HepG2 (cell line): ENCODE results near the gene TUBB4B. TPM values are rescaled to one million over a fixed set of nuclear protein-coding genes. Genes with fewer than 3 reads are reported as not detected.

ENCODE experiments used
- ATAC-seq: fragments of 200-7000 bp; cut with Tn5 transposase; 3 replicates; pipeline ENCODE4 v1.9.1; 2020; ENCODE audit warnings: mild to moderate bottlenecking, moderate library complexity
- BruUV-seq: library from RNA; stranded (reverse); fragments of 400-500 nt; replicated peaks from 2 replicates; lab custom pipeline; 2021; lab: Mats Ljungman, UMichigan
- CTCF ChIA-PET: fragments of 300-600 bp; formaldehyde crosslinking; extraction: SDS; loops from one replicate; lab custom pipeline; 2021; ENCODE audit warnings: low total read pairs, inconsistent platforms, low intra/inter-chr PET ratio; lab: Yijun Ruan, JAX
- POLR2A ChIA-PET: fragments of 350-600 bp; sonication (Branson Sonifier 250); formaldehyde crosslinking; loops from one replicate; lab custom pipeline; 2020; ENCODE audit warnings: antibody characterized with exemption, inconsistent platforms; lab: Yijun Ruan, JAX
- DNase-seq: peaks from one replicate; pipeline ENCODE4 v3.0.0-alpha.2; 2015; ENCODE audit warnings: low spot score
- FAIRE-seq: peaks from 3 replicates; lab custom pipeline; 2011; peaks lifted over from hg19 to GRCh38; lab: Jason Lieb, UNC
- H2AFZ ChIP-seq: one replicate; pipeline ENCODE4 v1.6.1; 2011; ENCODE audit warnings: low read length, inconsistent platforms
- H3K27ac ChIP-seq: fragments of 300-600 bp; 3 replicates; pipeline ENCODE4 v1.8.0; 2011; ENCODE audit warnings: mixed run types, mild to moderate bottlenecking, mixed read lengths, low read length, inconsistent platforms; ENCODE audit not compliant: insufficient read depth; ENCODE audit errors: extremely low read length
- H3K27me3 ChIP-seq, 2 experiments: fragments of 200-600 bp in 1 of 2; 2 replicates in 1 of 2; 3 replicates in 1 of 2; pipeline versions ENCODE4 v1.6.0 to v1.8.0; 2011; ENCODE audit warnings: low read length in 2 of 2, mild to moderate bottlenecking in 2 of 2, moderate library complexity in 2 of 2, inconsistent platforms in 1 of 2; ENCODE audit not compliant: insufficient read depth in 2 of 2, control insufficient read depth in 1 of 2
- H3K36me3 ChIP-seq, 2 experiments: fragments of 200-600 bp in 1 of 2; replicated peaks in 1 of 2; 2 replicates in 1 of 2; 3 replicates in 1 of 2; pipeline versions ENCODE4 v1.5.1 to v1.8.0; 2011; ENCODE audit warnings: low read length in 2 of 2, inconsistent platforms in 1 of 2; ENCODE audit not compliant: insufficient read depth in 2 of 2, control insufficient read depth in 1 of 2
- H3K4me1 ChIP-seq: 2 replicates; pipeline ENCODE4 v1.5.1; 2012; ENCODE audit warnings: low read length, inconsistent platforms; ENCODE audit not compliant: insufficient read depth
- H3K4me2 ChIP-seq: 2 replicates; pipeline ENCODE4 v1.6.0; 2011; ENCODE audit warnings: low read depth, low read length, inconsistent platforms
- H3K4me3 ChIP-seq, 3 experiments: fragments of 200-600 bp in 1 of 3; sonication (generic), shearing (Covaris generic) in 1 of 3; replicated peaks in 1 of 3; 2 replicates each; pipeline ENCODE4 v1.5.1; 2011 to 2016; ENCODE audit warnings: low read length in 3 of 3, inconsistent platforms in 2 of 3, low read depth in 2 of 3, mild to moderate bottlenecking in 2 of 3, control low read depth in 1 of 3, mixed read lengths in 1 of 3; ENCODE audit not compliant: insufficient read depth in 1 of 3
- H3K79me2 ChIP-seq: one replicate; pipeline ENCODE4 v1.6.1; 2011; ENCODE audit warnings: low read length, inconsistent platforms; ENCODE audit not compliant: insufficient read depth
- H3K9ac ChIP-seq: 2 replicates; pipeline ENCODE4 v1.6.0; 2011; ENCODE audit warnings: mild to moderate bottlenecking, low read depth, low read length, inconsistent platforms; ENCODE audit not compliant: insufficient read depth
- H3K9me3 ChIP-seq: 2 replicates; pipeline ENCODE4 v1.5.1; 2012; ENCODE audit warnings: mild to moderate bottlenecking, low read length
- H4K20me1 ChIP-seq: 2 replicates; pipeline ENCODE4 v1.6.0; 2011; ENCODE audit warnings: inconsistent platforms, mild to moderate bottlenecking, low read length, moderate library complexity; ENCODE audit not compliant: insufficient read depth
- E2F2 ChIP-seq: sonication (generic); formaldehyde crosslinking; IDR thresholded peaks from 2 replicates; pipeline ENCODE4 v1.4.0; 2020; ENCODE audit warnings: missing genetic modification reagents, borderline replicate concordance
- FOXA3 ChIP-seq: IDR thresholded peaks from 2 replicates; pipeline ENCODE4 v1.6.1; 2016; ENCODE audit warnings: missing genetic modification reagents, missing compliant biosample characterization
- FOXP1 ChIP-seq, 2 experiments: fragments of 450-650 bp in 1 of 2; IDR thresholded peaks; 2 replicates each; pipeline ENCODE4 v1.6.1; 2017 to 2018; ENCODE audit warnings: antibody characterized with exemption in 1 of 2
- GABPB1 ChIP-seq: IDR thresholded peaks from 2 replicates; pipeline ENCODE4 v1.6.1; 2016; ENCODE audit warnings: mild to moderate bottlenecking, missing genetic modification reagents, moderate library complexity, missing compliant biosample characterization
- HDAC1 ChIP-seq: sonication (generic); formaldehyde crosslinking; IDR thresholded peaks from 2 replicates; pipeline ENCODE4 v1.5.1; 2020; ENCODE audit warnings: mild to moderate bottlenecking, missing genetic modification reagents
- KLF15 ChIP-seq: sonication (generic); formaldehyde crosslinking; IDR thresholded peaks from 2 replicates; pipeline ENCODE4 v1.8.1; 2023; ENCODE audit warnings: borderline replicate concordance, mild to moderate bottlenecking, inconsistent platforms, missing genetic modification reagents, mixed read lengths
- NFYC ChIP-seq: IDR thresholded peaks from 2 replicates; pipeline ENCODE4 v1.6.1; 2016; ENCODE audit warnings: missing genetic modification reagents, missing compliant biosample characterization
- RCOR2 ChIP-seq: IDR thresholded peaks from 2 replicates; pipeline ENCODE4 v1.6.1; 2016; ENCODE audit warnings: missing biosample characterization, missing genetic modification reagents
- SAP130 ChIP-seq: IDR thresholded peaks from 2 replicates; pipeline ENCODE4 v1.6.1; 2016; ENCODE audit warnings: low read depth
- SNAPC2 ChIP-seq: sonication (generic); formaldehyde crosslinking; IDR thresholded peaks from 2 replicates; pipeline ENCODE4 v1.8.1; 2022; ENCODE audit warnings: mild to moderate bottlenecking, missing genetic modification reagents
- ZBTB38 ChIP-seq: sonication (generic); formaldehyde crosslinking; IDR thresholded peaks from 2 replicates; pipeline ENCODE4 v1.5.1; 2020; ENCODE audit warnings: mild to moderate bottlenecking, missing genetic modification reagents
- ZNF207 ChIP-seq: fragments of 450-650 bp; IDR thresholded peaks from 2 replicates; pipeline ENCODE4 v1.6.1; 2016; ENCODE audit warnings: antibody characterized with exemption, borderline replicate concordance
- ZNF225 ChIP-seq: sonication (generic); formaldehyde crosslinking; IDR thresholded peaks from 2 replicates; pipeline ENCODE4 v1.4.0; 2020; ENCODE audit warnings: mild to moderate bottlenecking, missing genetic modification reagents
- ZNF367 ChIP-seq: sonication (generic); formaldehyde crosslinking; IDR thresholded peaks from 2 replicates; pipeline ENCODE4 v1.4.0; 2020; ENCODE audit warnings: missing genetic modification reagents, borderline replicate concordance
- ZNF747 ChIP-seq: sonication (generic); formaldehyde crosslinking; IDR thresholded peaks from 2 replicates; pipeline ENCODE4 v1.8.1; 2023; ENCODE audit warnings: missing genetic modification reagents, mild to moderate bottlenecking, borderline replicate concordance
- WGBS: methylation state at CpG from one replicate; pipeline ENCODE4 v1.1.6; 2017; ENCODE audit warnings: low lambda C conversion rate; 5-methylcytosine and 5-hydroxymethylcytosine counted together
- in situ Hi-C: cut with HindIII; loops from 2 replicates; pipeline ENCODE4 v1.10.0; 2017; ENCODE audit warnings: low pct_unique_long_range_greater_than_20kb; ENCODE audit not compliant: extremely low pct_ligation_motif_present
- intact Hi-C: fragments of 100-400 bp; cut with micrococcal nuclease; formaldehyde crosslinking; loops from one replicate; pipeline ENCODE4 v1.10.0; 2022; ENCODE audit not compliant: unreplicated experiment
- polyA plus RNA-seq, 8 experiments: library from polyadenylated mRNA; depleted of rRNA in 3 of 8; stranded (reverse) in 7 of 8; unstranded in 1 of 8; fragments of >200 nt; fragmentation: Illumina TruSeq in 4 of 8; extraction: Trizol in 4 of 8; gene quantifications; 2 replicates each; pipeline versions ENCODE4 v1.2.1 to v1.2.3, GENCODE V29; 2011 to 2016; ENCODE audit warnings: low read depth in 4 of 8, missing spikeins in 1 of 8, mixed read lengths in 1 of 8; ENCODE audit not compliant: insufficient read depth in 1 of 8
- total RNA-seq, 5 experiments: library from RNA; depleted of rRNA; stranded (reverse); fragments of >200 nt; fragmentation: Illumina TruSeq; extraction: Trizol; gene quantifications; 2 replicates each; pipeline ENCODE4 v1.2.3, GENCODE V29; 2016; ENCODE audit warnings: low read depth in 1 of 5
- TF ChIP-seq, protein P1 (sequence below): sonication (generic); formaldehyde crosslinking; IDR thresholded peaks from 2 replicates; pipeline ENCODE4 v1.5.0; 2020; ENCODE audit warnings: missing genetic modification reagents
- TF ChIP-seq, protein P2 (sequence below): IDR thresholded peaks from 2 replicates; pipeline ENCODE4 v1.6.1; 2016; ENCODE audit warnings: missing biosample characterization, missing genetic modification reagents, low read depth
- TF ChIP-seq, protein P3 (sequence below): sonication (generic); formaldehyde crosslinking; conservative IDR thresholded peaks from 2 replicates; pipeline ENCODE4 v1.8.0; 2022; ENCODE audit warnings: low read depth, missing genetic modification reagents

TUBB4B gene
- total and polyA plus RNA-seq, 2 of the 13 experiments (the other 11 are each of a cell fraction or from before 2014, with no cell fraction given) = 182 to 412 TPM

DNA sequence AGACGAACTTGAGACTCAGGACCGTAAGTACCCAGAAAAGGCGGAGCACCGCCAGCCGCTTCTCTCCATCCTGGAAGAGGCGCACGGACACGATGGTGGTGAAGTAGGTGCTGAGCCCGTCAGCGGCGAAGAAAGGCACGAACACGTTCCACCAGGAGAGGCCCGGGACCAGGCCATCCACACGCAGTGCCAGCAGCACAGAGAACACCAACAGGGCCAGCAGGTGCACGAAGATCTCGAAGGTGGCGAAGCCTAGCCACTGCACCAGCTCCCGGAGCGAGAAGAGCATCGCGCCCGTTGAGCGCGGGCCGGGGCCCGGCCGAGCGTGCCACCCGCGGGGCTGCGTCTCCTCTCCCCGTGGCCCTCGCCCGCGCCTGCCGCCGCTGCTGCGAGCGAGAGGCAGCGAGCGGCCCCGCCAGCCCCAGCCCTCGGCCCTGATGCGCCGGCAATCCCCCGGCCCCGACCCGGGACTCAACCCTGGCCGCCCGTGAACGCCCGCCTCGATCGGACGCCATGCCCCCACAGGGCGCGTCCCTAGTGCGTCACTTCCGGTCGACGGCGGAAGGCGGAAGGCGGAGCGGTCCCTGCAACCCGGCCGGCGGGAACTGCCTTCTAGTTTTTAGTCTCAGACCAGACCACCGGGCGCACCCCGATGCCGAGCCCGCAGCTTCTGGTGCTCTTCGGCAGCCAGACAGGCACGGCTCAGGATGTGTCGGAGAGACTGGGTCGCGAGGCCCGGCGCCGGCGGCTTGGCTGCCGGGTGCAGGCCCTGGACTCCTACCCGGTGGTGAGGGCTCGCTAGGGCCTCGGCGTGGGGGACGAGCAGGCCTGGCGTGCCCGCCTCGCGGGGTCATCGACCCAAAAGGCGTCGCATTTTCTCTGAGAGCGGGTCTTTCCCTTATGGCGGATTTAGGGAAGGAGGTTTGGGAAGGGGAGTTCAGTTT lies 35.7 kb upstream of the TUBB4B start, which contains the start of the genes NDOR1 and TMEM203:
NDOR1 (plus strand) TSS at position 575 of the 944 bp plus-strand sequence; CDS start at position 653, 78 bp downstream.
TMEM203 (minus strand) TSS at position 523 of the 944 bp plus-strand sequence; CDS start at position 289, 234 bp downstream.
- Histone ChIP-seq H2AFZ (no peak within 1 kb of the TSS), H3K4me3 (peak within 1 kb of the TSS; percentile 90 to 93 (median 92)), H3K36me3 (no peaks in the 10 kb centered on the region), H3K4me1 (peaks cover 50% of the 10 kb centered on the region), H3K27me3 (no peaks in the 10 kb centered on the region; a peak in 1 of 5 replicates), H3K27ac (peak within 1 kb of the TSS; percentile 61), H4K20me1 (0 out of 2 replicates have a peak, but pooled peaks cover 4% of the 10 kb centered on the region), H3K9me3 (no peaks in the 10 kb centered on the region), H3K9ac (peak within 1 kb of the TSS; percentile 88), H3K4me2 (peak within 1 kb of the TSS; percentile 95), H3K79me2 (peaks cover 40% of the 10 kb centered on the region)
- ChIA-PET POLR2A (interaction anchor here (1.8 to 8.8 kb wide), 3 partner anchors 16 to 17 kb away, joined by 5 to 225 read pairs (median 15); partner anchors contain the start of genes ANAPC2, CYSRT1, RNF208 and RNF224), CTCF (no interaction called here)
- DNase-seq (peak; percentile 75), ATAC-seq (peak; percentile 37), FAIRE-seq (no peak)
- WGBS = 2% methylated on average over 13 of the region's 98 CpGs
- BruUV-seq = no TSS peak
- intact Hi-C loops (loop anchor here (2.0 kb wide), 1 partner anchor 17 kb away; the partner anchor contains the start of genes ANAPC2 and SSNA1), in situ Hi-C loops (no loop called here)
- TF ChIP-seq ZNF207 = no peak
- TF ChIP-seq, protein P1, sequence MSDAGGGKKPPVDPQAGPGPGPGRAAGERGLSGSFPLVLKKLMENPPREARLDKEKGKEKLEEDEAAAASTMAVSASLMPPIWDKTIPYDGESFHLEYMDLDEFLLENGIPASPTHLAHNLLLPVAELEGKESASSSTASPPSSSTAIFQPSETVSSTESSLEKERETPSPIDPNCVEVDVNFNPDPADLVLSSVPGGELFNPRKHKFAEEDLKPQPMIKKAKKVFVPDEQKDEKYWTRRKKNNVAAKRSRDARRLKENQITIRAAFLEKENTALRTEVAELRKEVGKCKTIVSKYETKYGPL (CRISPR knock-in tag) = no peak; the same call in 1 of the 2 replicates
- no peak for TF ChIP-seq SNAPC2 (CRISPR knock-in tag)
- TF ChIP-seq ZNF747 (CRISPR knock-in tag) = no peak
- TF ChIP-seq FOXA3 (CRISPR knock-in tag) = peak; percentile 48; the same call in 1 of the 2 replicates
- no peak for TF ChIP-seq FOXP1 (IDR thresholded peaks at IDR 0.05)
- no peak for TF ChIP-seq FOXP1 (CRISPR knock-in tag; IDR thresholded peaks at IDR 0.05)
- no peak for TF ChIP-seq ZNF367 (CRISPR knock-in tag)
- TF ChIP-seq, protein P2, sequence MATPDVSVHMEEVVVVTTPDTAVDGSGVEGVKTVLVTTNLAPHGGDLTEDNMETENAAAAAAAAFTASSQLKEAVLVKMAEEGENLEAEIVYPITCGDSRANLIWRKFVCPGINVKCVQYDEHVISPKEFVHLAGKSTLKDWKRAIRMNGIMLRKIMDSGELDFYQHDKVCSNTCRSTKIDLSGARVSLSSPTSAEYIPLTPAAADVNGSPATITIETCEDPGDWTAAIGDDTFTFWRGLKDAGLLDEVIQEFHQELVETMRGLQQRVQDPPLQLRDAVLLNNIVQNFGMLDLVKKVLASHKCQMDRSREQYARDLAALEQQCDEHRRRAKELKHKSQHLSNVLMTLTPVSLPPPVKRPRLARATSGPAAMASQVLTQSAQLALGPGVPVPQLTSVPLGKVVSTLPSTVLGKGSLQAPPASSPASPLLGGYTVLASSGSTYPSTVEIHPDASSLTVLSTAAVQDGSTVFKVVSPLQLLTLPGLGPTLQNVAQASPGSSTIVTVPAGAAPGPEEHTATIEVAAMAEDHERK (CRISPR knock-in tag) = 0 out of 2 replicates have a peak, but pooled peaks have one; percentile 25
- no peak; the same call in 1 of the 2 replicates for TF ChIP-seq ZNF225
- TF ChIP-seq E2F2 (CRISPR knock-in tag) = 0 out of 2 replicates have a peak, but pooled peaks have one; percentile 23
- TF ChIP-seq NFYC (CRISPR knock-in tag) = 0 out of 2 replicates have a peak, but pooled peaks have one; percentile 26
- TF ChIP-seq, protein P3, sequence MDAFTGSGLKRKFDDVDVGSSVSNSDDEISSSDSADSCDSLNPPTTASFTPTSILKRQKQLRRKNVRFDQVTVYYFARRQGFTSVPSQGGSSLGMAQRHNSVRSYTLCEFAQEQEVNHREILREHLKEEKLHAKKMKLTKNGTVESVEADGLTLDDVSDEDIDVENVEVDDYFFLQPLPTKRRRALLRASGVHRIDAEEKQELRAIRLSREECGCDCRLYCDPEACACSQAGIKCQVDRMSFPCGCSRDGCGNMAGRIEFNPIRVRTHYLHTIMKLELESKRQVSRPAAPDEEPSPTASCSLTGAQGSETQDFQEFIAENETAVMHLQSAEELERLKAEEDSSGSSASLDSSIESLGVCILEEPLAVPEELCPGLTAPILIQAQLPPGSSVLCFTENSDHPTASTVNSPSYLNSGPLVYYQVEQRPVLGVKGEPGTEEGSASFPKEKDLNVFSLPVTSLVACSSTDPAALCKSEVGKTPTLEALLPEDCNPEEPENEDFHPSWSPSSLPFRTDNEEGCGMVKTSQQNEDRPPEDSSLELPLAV (CRISPR knock-in tag) = 0 out of 2 replicates have a peak, but pooled peaks have one; percentile 40
- peak; percentile 99 for TF ChIP-seq SAP130 (CRISPR knock-in tag)
- TF ChIP-seq KLF15 (CRISPR knock-in tag) = no peak
- TF ChIP-seq GABPB1 (CRISPR knock-in tag) = peak; percentile 98
- peak; percentile 100 for TF ChIP-seq HDAC1
- 0 out of 2 replicates have a peak, but pooled peaks have one; percentile 17 for TF ChIP-seq ZBTB38 (CRISPR knock-in tag)
- TF ChIP-seq RCOR2 (CRISPR knock-in tag) = no peak
